ENCODE measurements around the gene COBL. TPM values are rescaled to one million over a fixed set of nuclear protein-coding genes. Genes with fewer than 3 reads are reported as not detected.

Gene COBL
- total RNA-seq, 6 experiments from 2014 or later, result not detected

GRCh38 chr7:51354897-51355296 is 38.3 kb upstream of the COBL start:
- peaks cover 2% of the 10 kb centered on the region for H3K27me3 Mint-ChIP-seq (ENCODE audit: insufficient read depth)
- H3K4me3 Mint-ChIP-seq, result no peak overlapping the region
- H3K36me3 Mint-ChIP-seq (ENCODE audit: low read depth), result no peaks in the 10 kb centered on the region
- no peaks in the 10 kb centered on the region for H3K4me1 Mint-ChIP-seq (ENCODE audit: low read depth)
- TF ChIP-seq CTCF (IDR thresholded peaks at IDR 0.05), result no peak
- no peak overlapping the region for H3K27ac Mint-ChIP-seq
- DNase-seq, result no peak
- peaks cover 13% of the 10 kb centered on the region for H3K9me3 Mint-ChIP-seq

GRCh38 chr7:51354434-51354833 is 37.8 kb upstream of the COBL start:
- H3K36me3 Mint-ChIP-seq (ENCODE audit: low read depth), result no peaks in the 10 kb centered on the region
- DNase-seq, result no peak
- H3K4me1 Mint-ChIP-seq (ENCODE audit: low read depth), result no peaks in the 10 kb centered on the region

GRCh38 chr7:51352174-51353100 is 35.8 kb upstream of the COBL start:
- H3K4me1 Mint-ChIP-seq (ENCODE audit: low read depth), result no peaks in the 10 kb centered on the region
- peaks cover 2% of the 10 kb centered on the region for H3K27me3 Mint-ChIP-seq (ENCODE audit: insufficient read depth)
- H3K4me3 Mint-ChIP-seq, result no peak overlapping the region
- no peak overlapping the region for H3K27ac Mint-ChIP-seq
- DNase-seq, result no peak
- no peaks in the 10 kb centered on the region for H3K36me3 Mint-ChIP-seq (ENCODE audit: low read depth)
- peaks cover 7% of the 10 kb centered on the region for H3K9me3 Mint-ChIP-seq
- TF ChIP-seq CTCF (IDR thresholded peaks at IDR 0.05), result no peak

More at GRCh38 chr7:51354434-51354833, 37.8 kb upstream of the COBL start:
- Mint-ChIP-seq H3K4me3 (no peak overlapping the region), H3K27me3 (ENCODE audit: insufficient read depth) (peaks cover 2% of the 10 kb centered on the region), H3K27ac (no peak overlapping the region), H3K9me3 (peaks cover 13% of the 10 kb centered on the region)
- no peak for TF ChIP-seq CTCF (IDR thresholded peaks at IDR 0.05)

- Mint-ChIP-seq H3K4me3 (no peak overlapping the region), H3K27ac (no peak overlapping the region), H3K9me3 (peaks cover 7% of the 10 kb centered on the region), H3K27me3 (ENCODE audit: insufficient read depth) (peaks cover 2% of the 10 kb centered on the region), H3K36me3 (ENCODE audit: low read depth) (no peaks in the 10 kb centered on the region), H3K4me1 (ENCODE audit: low read depth) (no peaks in the 10 kb centered on the region)
- no peak for DNase-seq
- no peak for TF ChIP-seq CTCF (IDR thresholded peaks at IDR 0.05)
Measured at GRCh38 chr7:51351661-51352060, 35.1 kb upstream of the COBL start.

- no peak overlapping the region for H3K4me3 Mint-ChIP-seq
- no peaks in the 10 kb centered on the region for H3K36me3 Mint-ChIP-seq (ENCODE audit: low read depth)
Measured at GRCh38 chr7:51350546-51350896, 33.9 kb upstream of the COBL start.

More at GRCh38 chr7:51350546-51350896, 33.9 kb upstream of the COBL start:
- Mint-ChIP-seq H3K27me3 (ENCODE audit: insufficient read depth) (no peaks in the 10 kb centered on the region; the same call in 1 of the 2 replicates), H3K4me1 (ENCODE audit: low read depth) (no peaks in the 10 kb centered on the region), H3K27ac (no peak overlapping the region), H3K9me3 (peaks cover 4% of the 10 kb centered on the region; the same call in 1 of the 2 replicates)
- no peak for DNase-seq
- TF ChIP-seq CTCF (IDR thresholded peaks at IDR 0.05), result no peak

All from HFFc6 (cell line).